Hematopoietic multipotent progenitor cell (in vitro differentiated cells): ENCODE measurements around the gene PLA2G2A. TPM values are rescaled to one million over a fixed set of nuclear protein-coding genes. Genes with fewer than 3 reads are reported as not detected.
"Not testable (repeated sequence)": the region's sequence is repeated elsewhere in the genome, so short reads cannot be mapped to it uniquely, and the experiment has no call there.

Source experiments
- DNase-seq, 3 donors: peaks; one replicate each; pipeline ENCODE4 v3.0.0-alpha.2; 2011 to 2015; ENCODE audit warnings: low read depth in 2 of 3, low spot score in 2 of 3
- total RNA-seq: library from RNA; depleted of rRNA; stranded (reverse); fragments of >200 nt; gene quantifications from one replicate; pipeline ENCODE4 v1.2.3, GENCODE V29; 2012

The PLA2G2A gene
- total RNA-seq, 1 donor: not detected

DNA sequence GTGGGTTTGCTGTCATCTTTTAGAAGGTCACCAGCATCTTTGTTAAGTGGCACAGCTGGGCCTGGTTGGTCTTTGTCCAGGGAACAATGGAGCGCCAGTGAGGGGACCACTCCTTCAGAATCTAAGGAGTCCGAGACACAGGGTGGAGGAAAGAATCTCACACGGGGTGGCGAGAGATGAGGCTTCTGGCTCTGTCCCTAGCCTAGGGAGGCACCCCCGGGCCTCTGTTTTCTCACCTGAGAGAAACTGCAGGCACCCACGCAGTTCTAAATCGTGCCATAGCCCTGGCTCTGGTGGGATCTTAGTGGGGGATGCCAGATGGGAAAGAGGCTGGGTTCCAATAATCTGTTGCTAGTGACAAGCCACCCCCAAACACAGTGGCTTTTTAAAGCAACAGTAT, 45.1 kb downstream of the PLA2G2A start:
- DNase-seq: no peak

DNA sequence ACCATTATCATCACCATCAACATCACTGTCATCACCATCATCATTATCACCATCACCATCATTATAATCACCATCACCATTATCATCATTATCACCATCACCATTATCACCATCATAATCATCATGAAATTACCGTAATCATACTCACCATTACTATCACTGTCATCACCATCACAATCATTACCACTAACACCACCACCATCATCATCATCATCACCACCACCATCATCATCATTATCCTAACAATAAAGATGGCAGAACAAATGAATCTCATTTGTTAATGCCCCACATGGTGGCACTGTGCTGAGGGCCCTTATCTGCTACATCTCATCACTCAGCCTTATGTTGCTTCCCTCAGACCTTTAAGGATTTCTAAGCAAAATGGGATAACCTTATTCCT, 46.6 kb downstream of the PLA2G2A start:
- DNase-seq: no peak

DNA sequence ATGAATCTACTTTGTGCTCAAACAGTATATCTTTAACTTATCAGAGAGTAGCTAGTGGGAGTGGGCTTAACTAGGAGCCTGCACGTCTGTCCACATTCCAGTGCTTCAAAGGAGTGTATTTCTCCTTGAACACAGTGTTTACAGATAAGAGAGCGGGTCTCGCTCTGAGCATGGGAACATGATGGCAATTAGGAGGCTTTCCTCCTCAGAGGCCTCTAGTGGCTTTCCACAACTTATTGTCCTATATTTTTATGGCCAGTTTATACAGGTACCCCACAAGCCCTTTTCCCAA, 52.3 kb downstream of the PLA2G2A start:
- not testable (repeated sequence) for DNase-seq

DNA sequence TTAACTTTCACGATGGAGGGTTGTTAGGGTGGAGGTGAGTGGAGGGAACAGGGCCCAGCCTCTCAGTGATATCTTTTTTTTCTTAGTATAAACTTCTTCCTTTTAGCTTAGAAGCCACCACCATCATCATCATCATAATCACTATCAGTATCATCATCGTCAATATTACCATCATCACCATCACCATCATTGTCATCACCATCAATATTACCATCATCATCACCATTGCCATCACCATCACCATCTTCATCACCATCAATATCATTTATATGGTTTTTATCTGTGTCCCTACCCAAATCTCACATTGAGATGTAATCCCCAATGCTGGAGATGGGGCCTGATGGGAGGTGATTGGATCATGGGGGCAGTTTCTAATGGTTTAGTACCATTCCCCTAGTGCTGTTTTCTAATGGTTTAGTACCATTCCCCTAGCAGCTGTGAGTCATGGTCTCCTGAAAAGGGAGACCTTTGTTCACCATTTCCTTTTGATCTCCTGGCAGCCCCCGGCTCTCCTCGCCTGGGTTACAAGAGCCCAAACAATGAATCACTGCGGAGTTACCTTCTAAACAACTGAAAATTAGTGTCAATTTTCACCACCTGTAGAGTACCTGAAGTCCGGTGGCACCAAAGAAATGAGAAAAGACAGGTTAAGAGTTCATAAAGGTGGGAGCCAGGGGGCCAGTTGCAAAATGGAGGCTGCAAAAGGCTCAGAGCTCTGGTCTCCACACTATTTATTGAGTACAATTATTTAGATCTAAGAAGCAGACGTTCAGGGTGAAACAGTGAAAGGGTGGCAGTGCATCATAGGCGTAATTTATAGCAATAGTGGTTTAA, 52.9 kb downstream of the PLA2G2A start:
- no peak for DNase-seq

Other genes with a start within 250 kb of the PLA2G2A start
- gene TMCO4, start 179.7 kb downstream of the PLA2G2A start, total RNA-seq: 25.3 TPM
- gene RNF186, start 164.3 kb downstream of the PLA2G2A start, total RNA-seq: under 0.01 TPM
- 2.7 TPM for gene OTUD3, start 97.2 kb downstream of the PLA2G2A start, total RNA-seq
- gene PLA2G2E, start 56.0 kb downstream of the PLA2G2A start, total RNA-seq: not detected
- gene PLA2G5, start 90.6 kb upstream of the PLA2G2A start, total RNA-seq: not detected
- under 0.01 TPM for gene PLA2G2D, start 139.9 kb upstream of the PLA2G2A start, total RNA-seq
- gene PLA2G2F, start 159.7 kb upstream of the PLA2G2A start, total RNA-seq: under 0.01 TPM
- gene UBXN10, start 206.5 kb upstream of the PLA2G2A start, total RNA-seq: 0.81 TPM
- gene PLA2G2C, start 206.9 kb upstream of the PLA2G2A start, total RNA-seq: not detected